Suprapubic skin (tissue), 3 donors: Measurements from ENCODE around the gene MRPS15.

Experiments
- POLR2AphosphoS5 ChIP-seq, 3 donors: sonication (generic); formaldehyde crosslinking; IDR thresholded peaks; one replicate each; pipeline ENCODE4 v1.6.1; 2017; ENCODE audit warnings: antibody characterized with exemption in 3 of 3
- TF ChIP-seq, protein P1 (sequence below), 2 donors: fragments of 200-600 bp in 1 of 2; fragments of 450-650 bp in 1 of 2; sonication (generic) in 1 of 2; IDR thresholded peaks; one replicate each; pipeline ENCODE4 v1.5.1; 2016 to 2019; ENCODE audit warnings: antibody characterized with exemption in 2 of 2, mild to moderate bottlenecking in 1 of 2, moderate library complexity in 1 of 2

DNA sequence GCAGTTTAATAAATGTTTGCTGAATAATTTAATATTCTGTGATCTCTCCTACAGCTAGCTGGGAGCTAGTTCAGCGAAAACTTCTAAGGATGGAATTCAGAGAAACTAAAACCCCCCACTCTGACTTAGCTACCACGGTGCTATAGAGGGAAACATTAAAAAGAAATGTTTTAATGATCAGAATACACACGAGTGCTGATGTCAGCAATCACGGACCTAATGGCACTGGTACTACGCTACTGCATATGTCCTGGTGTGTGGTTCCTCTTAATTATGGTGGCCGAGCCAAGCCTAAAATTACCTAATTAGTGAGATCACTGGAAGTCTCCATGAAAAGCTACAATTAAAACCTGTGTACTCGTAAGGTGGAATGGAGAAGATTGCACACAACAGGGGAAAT, 42.5 kb downstream of the MRPS15 start:
- no peak for TF ChIP-seq POLR2AphosphoS5 (IDR thresholded peaks at IDR 0.05)
- TF ChIP-seq, protein P1, sequence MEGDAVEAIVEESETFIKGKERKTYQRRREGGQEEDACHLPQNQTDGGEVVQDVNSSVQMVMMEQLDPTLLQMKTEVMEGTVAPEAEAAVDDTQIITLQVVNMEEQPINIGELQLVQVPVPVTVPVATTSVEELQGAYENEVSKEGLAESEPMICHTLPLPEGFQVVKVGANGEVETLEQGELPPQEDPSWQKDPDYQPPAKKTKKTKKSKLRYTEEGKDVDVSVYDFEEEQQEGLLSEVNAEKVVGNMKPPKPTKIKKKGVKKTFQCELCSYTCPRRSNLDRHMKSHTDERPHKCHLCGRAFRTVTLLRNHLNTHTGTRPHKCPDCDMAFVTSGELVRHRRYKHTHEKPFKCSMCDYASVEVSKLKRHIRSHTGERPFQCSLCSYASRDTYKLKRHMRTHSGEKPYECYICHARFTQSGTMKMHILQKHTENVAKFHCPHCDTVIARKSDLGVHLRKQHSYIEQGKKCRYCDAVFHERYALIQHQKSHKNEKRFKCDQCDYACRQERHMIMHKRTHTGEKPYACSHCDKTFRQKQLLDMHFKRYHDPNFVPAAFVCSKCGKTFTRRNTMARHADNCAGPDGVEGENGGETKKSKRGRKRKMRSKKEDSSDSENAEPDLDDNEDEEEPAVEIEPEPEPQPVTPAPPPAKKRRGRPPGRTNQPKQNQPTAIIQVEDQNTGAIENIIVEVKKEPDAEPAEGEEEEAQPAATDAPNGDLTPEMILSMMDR (IDR thresholded peaks at IDR 0.05) = no peak
